ENCODE measurements around the gene CMTM2. TPM values are rescaled to one million over a fixed set of nuclear protein-coding genes. Genes with fewer than 3 reads are reported as not detected.
"Not testable (repeated sequence)": the region's sequence is repeated elsewhere in the genome, so short reads cannot be mapped to it uniquely, and the experiment has no call there.

CMTM2 gene
- total RNA-seq, 1 donor from 2014 or later: 1.00 TPM

DNA sequence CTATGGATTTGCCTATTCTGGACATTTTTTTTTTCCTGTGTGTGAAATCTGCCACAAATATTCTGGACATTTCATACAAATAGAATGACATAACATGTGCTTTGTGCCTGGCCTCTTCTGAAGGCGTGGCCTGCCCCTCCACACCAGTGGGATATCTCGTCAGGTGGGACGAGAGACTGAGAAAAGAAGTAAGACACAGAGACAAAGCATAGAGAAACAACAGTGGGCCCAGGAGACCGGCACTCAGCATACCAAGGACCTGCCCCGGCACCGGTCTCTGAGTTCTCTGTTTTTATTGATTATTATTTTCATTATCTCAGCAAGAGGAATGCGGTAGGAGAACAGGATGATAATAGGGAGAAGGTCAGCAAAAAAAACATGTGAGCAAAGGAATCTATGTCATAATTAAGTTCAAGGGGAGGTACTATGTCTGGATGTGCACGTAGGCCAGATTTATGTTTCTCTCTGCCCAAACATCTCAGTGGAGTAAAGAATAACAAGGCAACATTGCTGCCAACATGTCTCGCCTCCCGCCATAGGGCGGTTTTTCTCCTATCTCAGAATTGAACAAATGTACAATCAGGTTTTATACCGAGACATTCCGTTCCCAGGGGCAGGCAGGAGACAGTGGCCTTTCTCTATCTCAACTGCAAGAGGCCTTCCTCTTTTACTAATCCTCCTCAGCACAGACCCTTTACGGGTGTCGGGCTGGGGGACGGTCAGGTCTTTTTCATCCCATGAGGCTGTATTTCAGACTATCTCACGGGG, 48.5 kb downstream of the CMTM2 start:
- intact Hi-C loops (cut with micrococcal nuclease): not testable (repeated sequence)

DNA sequence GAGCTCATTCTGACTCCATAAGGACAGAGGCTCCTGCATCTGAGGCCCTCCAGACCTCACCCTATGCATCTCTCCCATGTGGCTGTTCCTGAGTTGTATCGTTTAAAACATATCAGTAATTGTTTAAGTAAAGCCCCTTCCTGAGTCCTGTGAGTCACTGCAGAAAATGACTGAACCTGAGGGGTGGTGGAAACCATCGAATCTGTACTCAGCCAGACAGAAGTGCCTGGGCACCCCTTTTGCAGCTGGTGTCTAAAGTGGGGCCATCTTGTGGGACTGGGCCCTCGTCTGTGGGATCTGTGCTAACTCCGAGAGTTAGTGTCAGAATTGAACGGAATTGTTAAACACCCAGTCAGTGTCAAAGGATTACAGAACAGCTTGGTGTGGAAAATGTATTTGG, 50.6 kb downstream of the CMTM2 start:
- intact Hi-C loops (cut with micrococcal nuclease): no loop called here

DNA sequence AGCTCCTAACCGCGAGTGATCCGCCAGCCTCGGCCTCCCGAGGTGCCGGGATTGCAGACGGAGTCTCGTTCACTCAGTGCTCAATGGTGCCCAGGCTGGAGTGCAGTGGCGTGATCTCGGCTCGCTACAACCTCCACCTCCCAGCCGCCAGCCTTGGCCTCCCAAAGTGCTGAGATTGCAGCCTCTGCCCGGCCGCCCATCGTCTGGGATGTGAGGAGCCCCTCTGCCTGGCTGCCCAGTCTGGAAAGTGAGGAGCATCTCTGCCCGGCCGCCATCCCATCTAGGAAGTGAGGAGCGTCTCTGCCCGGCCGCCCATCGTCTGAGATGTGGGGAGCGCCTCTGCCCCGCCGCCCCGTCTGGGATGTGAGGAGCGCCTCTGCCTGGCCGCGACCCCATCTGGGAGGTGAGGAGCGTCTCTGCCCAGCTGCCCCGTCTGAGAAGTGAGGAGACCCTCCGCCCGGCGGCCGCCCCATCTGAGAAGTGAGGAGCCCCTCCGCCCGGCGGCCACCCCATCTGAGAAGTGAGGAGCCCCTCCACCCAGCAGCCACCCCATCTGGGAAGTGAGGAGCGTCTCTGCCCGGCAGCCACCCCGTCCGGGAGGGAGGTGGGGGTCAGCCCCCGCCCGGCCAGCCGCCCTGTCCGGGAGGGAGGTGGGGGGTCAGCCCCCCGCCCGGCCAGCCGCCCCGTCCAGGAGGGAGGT, 51.4 kb downstream of the CMTM2 start:
- intact Hi-C loops (cut with micrococcal nuclease): not testable (repeated sequence)

DNA sequence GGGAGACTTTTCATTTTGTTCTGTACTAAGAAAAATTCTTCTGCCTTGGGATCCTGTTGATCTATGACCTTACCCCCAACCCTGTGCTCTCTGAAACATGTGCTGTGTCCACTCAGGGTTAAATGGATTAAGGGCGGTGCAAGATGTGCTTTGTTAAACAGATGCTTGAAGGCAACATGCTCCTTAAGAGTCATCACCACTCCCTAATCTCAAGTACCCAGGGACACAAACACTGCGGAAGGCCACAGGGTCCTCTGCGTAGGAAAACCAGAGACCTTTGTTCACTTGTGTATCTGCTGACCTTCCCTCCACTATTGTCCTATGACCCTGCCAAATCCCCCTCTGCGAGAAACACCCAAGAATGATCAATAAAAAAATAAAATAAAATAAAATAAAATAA, 52.3 kb downstream of the CMTM2 start:
- intact Hi-C loops (cut with micrococcal nuclease): not testable (repeated sequence)

DNA sequence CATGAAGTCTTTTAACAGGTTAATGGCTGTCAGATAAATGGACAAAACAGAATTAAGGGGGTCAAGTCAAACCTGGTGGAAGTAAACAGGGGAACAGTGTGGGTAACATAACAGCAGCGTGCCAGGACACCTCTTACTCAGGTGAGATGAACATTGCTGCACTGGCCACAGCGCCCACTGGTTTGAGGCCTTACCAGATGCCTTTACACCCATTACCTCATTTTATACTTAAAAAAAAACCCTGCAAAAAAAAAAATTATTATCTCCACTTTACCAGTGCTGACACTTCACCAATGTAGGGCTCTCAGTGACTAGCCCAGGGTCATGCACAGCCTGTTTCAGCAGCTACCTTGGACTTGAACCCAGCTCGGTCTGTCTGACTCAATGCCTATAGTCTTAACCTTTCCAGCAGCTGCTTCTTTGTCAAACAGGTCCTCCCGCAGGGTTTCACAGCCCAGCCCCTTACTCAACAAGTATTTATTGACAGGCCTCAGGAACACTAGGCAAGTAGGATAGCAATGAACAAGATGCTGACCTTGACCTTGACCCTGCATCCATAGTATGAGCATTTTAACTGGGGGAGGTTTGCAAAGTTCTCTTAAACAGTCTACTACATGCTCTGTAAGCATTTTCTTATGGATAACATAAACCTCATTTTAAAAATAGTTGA, 55.4 kb downstream of the CMTM2 start:
- intact Hi-C loops (cut with micrococcal nuclease): no loop called here

DNA sequence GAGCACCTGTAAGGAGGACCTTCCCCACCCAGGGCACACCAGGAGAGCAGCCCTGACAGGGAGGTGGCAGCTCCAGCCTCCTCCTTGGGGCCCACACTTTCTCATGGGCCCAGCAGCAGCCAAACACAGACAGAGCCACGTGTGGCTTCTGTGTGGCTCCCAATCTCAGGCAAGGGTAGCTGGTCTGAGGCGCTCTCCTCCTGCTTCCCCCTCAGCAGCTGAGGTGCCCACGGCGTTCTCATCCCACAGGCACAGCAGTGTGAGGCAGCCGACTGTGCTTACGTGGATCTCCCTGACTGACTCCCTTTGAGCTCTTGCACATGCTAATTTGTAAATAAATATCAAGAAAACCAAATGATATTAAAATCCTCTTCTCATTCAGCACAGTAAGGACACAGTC, 56.1 kb downstream of the CMTM2 start:
- intact Hi-C loops (cut with micrococcal nuclease): no loop called here

DNA sequence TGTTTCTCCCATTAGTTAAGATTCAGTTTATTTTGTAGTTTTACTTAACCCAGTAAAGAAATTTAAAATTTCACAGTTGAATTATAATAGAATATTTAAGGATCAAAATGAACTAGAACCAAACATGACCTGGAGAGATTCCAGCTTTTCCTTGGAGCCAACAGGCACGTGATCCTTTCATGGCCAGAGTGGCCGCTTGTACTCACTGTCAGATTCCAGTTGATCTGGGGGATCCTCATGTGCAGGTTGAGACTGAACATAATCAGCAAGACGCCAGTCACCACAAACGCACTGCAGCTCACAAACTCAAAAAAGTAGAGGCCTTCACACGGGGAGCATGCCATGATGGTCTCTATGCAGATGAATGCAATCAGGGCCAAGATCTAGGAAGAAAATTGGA, 56.9 kb downstream of the CMTM2 start:
- intact Hi-C loops (cut with micrococcal nuclease): no loop called here

DNA sequence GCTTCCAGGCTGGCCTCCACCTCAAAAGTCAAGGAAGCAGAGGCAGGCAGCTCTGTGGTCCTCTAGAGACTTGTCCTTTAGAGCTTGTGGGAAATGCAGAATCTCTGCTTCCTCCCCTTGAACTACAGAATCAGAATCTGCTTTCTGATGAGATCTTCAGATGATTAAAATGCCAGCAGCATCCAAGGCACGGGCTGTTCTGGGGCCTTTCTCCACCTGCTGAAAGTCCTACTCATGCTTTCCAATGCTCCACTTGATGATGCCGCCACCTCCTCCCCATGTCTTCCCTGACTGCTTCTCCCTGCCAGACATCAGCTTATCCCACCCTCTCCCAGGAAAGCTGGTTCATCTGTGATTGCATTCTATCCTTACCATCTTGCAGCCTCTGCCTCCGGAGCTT, 58.5 kb downstream of the CMTM2 start:
- intact Hi-C loops (cut with micrococcal nuclease): no loop called here

Other genes starting within 250 kb of the CMTM2 start
- not detected in 2 replicates for gene CDH5, start 212.8 kb upstream of the CMTM2 start, total RNA-seq
- not detected in 2 replicates for gene BEAN1, start 152.2 kb upstream of the CMTM2 start, total RNA-seq
- gene TK2, start 29.3 kb upstream of the CMTM2 start, total RNA-seq: 12.9 and 16.3 TPM in 2 replicates
- gene CKLF, start 26.9 kb upstream of the CMTM2 start, total RNA-seq: 140 and 144 TPM in 2 replicates
- gene CMTM1, start 13.0 kb upstream of the CMTM2 start, total RNA-seq: 14.5 and 17.9 TPM in 2 replicates
- 114 and 115 TPM in 2 replicates for gene CMTM3, start 25.2 kb downstream of the CMTM2 start, total RNA-seq
- gene CMTM4, start 117.3 kb downstream of the CMTM2 start, total RNA-seq: 0.80 and 1.0 TPM in 2 replicates
- 66.7 and 72.2 TPM in 2 replicates for gene DYNC1LI2, start 172.1 kb downstream of the CMTM2 start, total RNA-seq
- gene TERB1, start 222.1 kb downstream of the CMTM2 start, total RNA-seq: 0.11 and 0.25 TPM in 2 replicates